ENCODE measurements around the gene KRT1. TPM values are rescaled to one million over a fixed set of nuclear protein-coding genes. Genes with fewer than 3 reads are reported as not detected.

KRT1 gene
- polyA plus RNA-seq, 1 of the 3 experiments (the other 2 are of a cell fraction), result not detected

- TF ChIP-seq, protein P1, sequence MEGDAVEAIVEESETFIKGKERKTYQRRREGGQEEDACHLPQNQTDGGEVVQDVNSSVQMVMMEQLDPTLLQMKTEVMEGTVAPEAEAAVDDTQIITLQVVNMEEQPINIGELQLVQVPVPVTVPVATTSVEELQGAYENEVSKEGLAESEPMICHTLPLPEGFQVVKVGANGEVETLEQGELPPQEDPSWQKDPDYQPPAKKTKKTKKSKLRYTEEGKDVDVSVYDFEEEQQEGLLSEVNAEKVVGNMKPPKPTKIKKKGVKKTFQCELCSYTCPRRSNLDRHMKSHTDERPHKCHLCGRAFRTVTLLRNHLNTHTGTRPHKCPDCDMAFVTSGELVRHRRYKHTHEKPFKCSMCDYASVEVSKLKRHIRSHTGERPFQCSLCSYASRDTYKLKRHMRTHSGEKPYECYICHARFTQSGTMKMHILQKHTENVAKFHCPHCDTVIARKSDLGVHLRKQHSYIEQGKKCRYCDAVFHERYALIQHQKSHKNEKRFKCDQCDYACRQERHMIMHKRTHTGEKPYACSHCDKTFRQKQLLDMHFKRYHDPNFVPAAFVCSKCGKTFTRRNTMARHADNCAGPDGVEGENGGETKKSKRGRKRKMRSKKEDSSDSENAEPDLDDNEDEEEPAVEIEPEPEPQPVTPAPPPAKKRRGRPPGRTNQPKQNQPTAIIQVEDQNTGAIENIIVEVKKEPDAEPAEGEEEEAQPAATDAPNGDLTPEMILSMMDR (IDR thresholded peaks at IDR 0.05), result no peak
- TF ChIP-seq GATA2 (CRISPR knock-in tag; IDR thresholded peaks at IDR 0.05) (no peak), PBX3 (IDR thresholded peaks at IDR 0.05) (no peak), RCOR1 (IDR thresholded peaks at IDR 0.05; ENCODE audit: low read length) (no peak), MXI1 (IDR thresholded peaks at IDR 0.05; ENCODE audit: low read depth, low read length) (no peak), GABPA (IDR thresholded peaks at IDR 0.05; ENCODE audit: low read depth) (no peak), NFIC (IDR thresholded peaks at IDR 0.05; ENCODE audit: borderline replicate concordance) (no peak), RFX5 (IDR thresholded peaks at IDR 0.05; ENCODE audit: low read length) (no peak), ELF1 (IDR thresholded peaks at IDR 0.05) (no peak), YY1 (IDR thresholded peaks at IDR 0.05; ENCODE audit: low read depth) (no peak)
These were observed 48.9 kb upstream of the KRT1 start (continued) for GRCh38 chr12:52729147-52729546.

- Histone ChIP-seq H3K4me2 (no peak overlapping the region), H3K79me2 (ENCODE audit: insufficient read depth) (no peaks in the 10 kb centered on the region), H3K27me3 (ENCODE audit: insufficient read depth) (peaks cover 30% of the 10 kb centered on the region), H3K36me3 (replicated peaks in 1 of 2; ENCODE audit: control insufficient read depth in 1 of 2, insufficient read depth in 2 of 2, low read length in 1 of 2) (no peaks in the 10 kb centered on the region), H4K20me1 (ENCODE audit: insufficient read depth) (no peaks in the 10 kb centered on the region), H3K27ac (ENCODE audit: low read depth in 2 of 2, low read length in 1 of 2) (no peak overlapping the region), H3K9me3 (no peaks in the 10 kb centered on the region), H3F3A (replicated peaks; ENCODE audit: insufficient read depth) (no peaks in the 10 kb centered on the region), H3K4me3 (ENCODE audit: low read depth in 2 of 2, low read length in 1 of 2) (no peak overlapping the region), H3K9me2 (no peaks in the 10 kb centered on the region), H2AFZ (ENCODE audit: low read depth) (no peak overlapping the region), H3K9ac (no peak overlapping the region), H3K4me1 (ENCODE audit: control insufficient read depth in 1 of 2, insufficient read depth in 2 of 2, low read depth in 1 of 2, low read length in 1 of 2) (no peaks in the 10 kb centered on the region)
- POLR2A ChIA-PET, result no interaction called here
- TF ChIP-seq GABPA (IDR thresholded peaks at IDR 0.05; ENCODE audit: low read depth) (no peak), ELF1 (IDR thresholded peaks at IDR 0.05) (no peak), FOXM1 (IDR thresholded peaks at IDR 0.05; ENCODE audit: low read depth) (no peak), PBX3 (IDR thresholded peaks at IDR 0.05) (no peak), EP300 (IDR thresholded peaks at IDR 0.05; ENCODE audit: borderline replicate concordance in 1 of 2, low read depth in 1 of 2, low read length in 1 of 2) (no peak), FOXJ3 (CRISPR knock-in tag; IDR thresholded peaks at IDR 0.05) (no peak), USF1 (IDR thresholded peaks at IDR 0.05; ENCODE audit: borderline replicate concordance, low read depth) (no peak), GATA2 (CRISPR knock-in tag; IDR thresholded peaks at IDR 0.05) (no peak), NRF1 (IDR thresholded peaks at IDR 0.05; ENCODE audit: low read depth, low read length) (no peak), TEAD4 (IDR thresholded peaks at IDR 0.05; ENCODE audit: borderline replicate concordance, insufficient read depth) (no peak), RXRA (IDR thresholded peaks at IDR 0.05; ENCODE audit: borderline replicate concordance, low read depth) (no peak)
- TF ChIP-seq, protein P2, sequence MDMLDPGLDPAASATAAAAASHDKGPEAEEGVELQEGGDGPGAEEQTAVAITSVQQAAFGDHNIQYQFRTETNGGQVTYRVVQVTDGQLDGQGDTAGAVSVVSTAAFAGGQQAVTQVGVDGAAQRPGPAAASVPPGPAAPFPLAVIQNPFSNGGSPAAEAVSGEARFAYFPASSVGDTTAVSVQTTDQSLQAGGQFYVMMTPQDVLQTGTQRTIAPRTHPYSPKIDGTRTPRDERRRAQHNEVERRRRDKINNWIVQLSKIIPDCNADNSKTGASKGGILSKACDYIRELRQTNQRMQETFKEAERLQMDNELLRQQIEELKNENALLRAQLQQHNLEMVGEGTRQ (IDR thresholded peaks at IDR 0.05; ENCODE audit: borderline replicate concordance, low read depth, low read length), result no peak
- CTCF ChIA-PET, result no interaction called here
- WGBS (ENCODE audit: low lambda C conversion rate), result 44% methylated on average over 2 of the region's 2 CpGs
- DNase-seq, result no peak
These were observed 48.2 kb upstream of the KRT1 start for GRCh38 chr12:52728374-52728773.
